Keratinocyte (primary cell): ENCODE results near the gene SMCO4. TPM values are rescaled to one million over a fixed set of nuclear protein-coding genes. Genes with fewer than 3 reads are reported as not detected.

Source experiments
- DNase-seq: peaks from one replicate; pipeline ENCODE4 v3.0.0-alpha.2; 2011; ENCODE audit warnings: low read depth, missing footprints, low spot score
- FAIRE-seq: peaks from 2 replicates; lab custom pipeline; 2011; peaks lifted over from hg19 to GRCh38; lab: Jason Lieb, UNC
- H2AFZ ChIP-seq: 2 replicates; pipeline ENCODE4 v1.6.0; 2012; ENCODE audit warnings: low read length, control low read depth, inconsistent platforms; ENCODE audit not compliant: control insufficient read depth
- H3K27ac ChIP-seq: 2 replicates; pipeline ENCODE4 v1.5.1; 2011; ENCODE audit warnings: low read length; ENCODE audit not compliant: control insufficient read depth, insufficient read depth
- H3K27me3 ChIP-seq: 3 replicates; pipeline ENCODE4 v1.6.0; 2011; ENCODE audit warnings: low read length; ENCODE audit not compliant: control insufficient read depth, insufficient read depth; ENCODE audit errors: extremely low read depth
- H3K36me3 ChIP-seq, 2 experiments: 2 replicates in 1 of 2; 3 replicates in 1 of 2; pipeline ENCODE4 v1.5.1; 2011; ENCODE audit warnings: low read length in 2 of 2, mild to moderate bottlenecking in 1 of 2; ENCODE audit not compliant: control insufficient read depth in 2 of 2, insufficient read depth in 2 of 2; ENCODE audit errors: extremely low read depth in 1 of 2
- H3K4me1 ChIP-seq: 3 replicates; pipeline ENCODE4 v1.5.1; 2011; ENCODE audit warnings: low read length; ENCODE audit not compliant: control insufficient read depth, insufficient read depth; ENCODE audit errors: extremely low read depth
- H3K4me2 ChIP-seq: 3 replicates; pipeline ENCODE4 v1.6.0; 2011; ENCODE audit warnings: low read depth, low read length; ENCODE audit not compliant: control insufficient read depth, insufficient read depth; ENCODE audit errors: extremely low read depth
- H3K4me3 ChIP-seq, 3 experiments: fragments of 200-600 bp in 1 of 3; sonication (generic) in 1 of 3; 2 replicates in 2 of 3; 3 replicates in 1 of 3; pipeline ENCODE4 v1.5.1; 2011 to 2016; ENCODE audit warnings: low read length in 3 of 3, mild to moderate bottlenecking in 3 of 3, control low read depth in 2 of 3, inconsistent platforms in 1 of 3, low read depth in 1 of 3, mixed read lengths in 1 of 3, mixed run types in 1 of 3, moderate library complexity in 1 of 3; ENCODE audit not compliant: control insufficient read depth in 2 of 3, insufficient read depth in 2 of 3; ENCODE audit errors: extremely low read depth in 1 of 3
- H3K79me2 ChIP-seq: 2 replicates; pipeline ENCODE4 v1.6.0; 2012; ENCODE audit warnings: low read length; ENCODE audit not compliant: control insufficient read depth, insufficient read depth
- H3K9ac ChIP-seq: 3 replicates; pipeline ENCODE4 v1.6.0; 2011; ENCODE audit warnings: low read length; ENCODE audit not compliant: control insufficient read depth, insufficient read depth; ENCODE audit errors: extremely low read depth
- H3K9me1 ChIP-seq: 3 replicates; pipeline ENCODE4 v1.6.0; 2011; ENCODE audit warnings: low read length; ENCODE audit not compliant: control insufficient read depth, insufficient read depth; ENCODE audit errors: extremely low read depth
- H3K9me3 ChIP-seq: 2 replicates; pipeline ENCODE4 v1.5.1; 2012; ENCODE audit warnings: low read depth, low read length; ENCODE audit not compliant: control insufficient read depth
- H4K20me1 ChIP-seq: 3 replicates; pipeline ENCODE4 v1.6.0; 2011; ENCODE audit warnings: low read length; ENCODE audit not compliant: control insufficient read depth, insufficient read depth; ENCODE audit errors: extremely low read depth
- EZH2 ChIP-seq: IDR thresholded peaks from one replicate; pipeline ENCODE4 v1.6.1; 2012; ENCODE audit warnings: inconsistent platforms, mild to moderate bottlenecking, low read length, moderate library complexity
- dilution Hi-C: fragments of 300-500 bp; cut with MboI; formaldehyde crosslinking; loops from one replicate; pipeline ENCODE4 v1.7.0; 2020; ENCODE audit warnings: low sequenced_read_pairs; ENCODE audit not compliant: extremely low pct_ligation_motif_present
- polyA plus RNA-seq, 5 experiments: library from polyadenylated mRNA; depleted of rRNA in 3 of 5; stranded (reverse) in 3 of 5; stranded (forward) in 1 of 5; unstranded in 1 of 5; fragments of >200 nt; gene quantifications; 1 replicate in 1 of 5; 2 replicates in 3 of 5; 3 replicates in 1 of 5; pipeline versions ENCODE4 v1.2.1 to v1.2.3, GENCODE V29; 2011 to 2012; ENCODE audit warnings: missing spikeins in 2 of 5, low read depth in 1 of 5, low replicate concordance in 1 of 5
- TF ChIP-seq, protein P1 (sequence below), 3 experiments: IDR thresholded peaks in 1 of 3; conservative IDR thresholded peaks in 1 of 3; optimal IDR thresholded peaks in 1 of 3; 2 replicates in 2 of 3; 3 replicates in 1 of 3; pipeline versions ENCODE3 to v1.5.1; 2011; ENCODE audit warnings: low read length in 3 of 3, mild to moderate bottlenecking in 3 of 3, moderate library complexity in 2 of 3, control low read depth in 1 of 3, inconsistent platforms in 1 of 3; ENCODE audit not compliant: insufficient read depth in 2 of 3; ENCODE audit errors: extremely low read depth in 1 of 3

The SMCO4 gene
- polyA plus RNA-seq, 1 donor (not counting 4 experiments of a cell fraction or from before 2014, with no cell fraction given): 1.5 TPM

DNA sequence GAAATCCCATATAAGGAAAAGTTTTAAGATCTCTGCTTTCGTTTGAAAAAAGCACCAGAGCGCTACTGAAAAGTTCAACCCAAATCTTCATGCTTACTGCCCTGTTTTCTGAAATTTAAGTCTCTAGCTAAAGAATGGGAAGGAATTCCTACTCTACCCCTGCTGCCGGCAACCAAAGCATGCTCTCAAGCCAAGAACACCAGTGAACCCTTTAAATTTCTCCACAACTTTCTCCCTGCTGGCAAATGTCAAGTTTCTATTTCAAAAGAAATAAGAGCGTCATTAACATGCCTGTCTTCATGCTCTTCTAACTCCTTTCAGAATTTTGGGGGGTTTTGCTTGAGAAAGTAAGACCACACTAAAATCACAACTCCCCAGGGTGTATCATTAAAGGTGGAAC is 6.8 kb upstream of the SMCO4 start:
- dilution Hi-C loops: no loop called here
- FAIRE-seq: no peak

DNA sequence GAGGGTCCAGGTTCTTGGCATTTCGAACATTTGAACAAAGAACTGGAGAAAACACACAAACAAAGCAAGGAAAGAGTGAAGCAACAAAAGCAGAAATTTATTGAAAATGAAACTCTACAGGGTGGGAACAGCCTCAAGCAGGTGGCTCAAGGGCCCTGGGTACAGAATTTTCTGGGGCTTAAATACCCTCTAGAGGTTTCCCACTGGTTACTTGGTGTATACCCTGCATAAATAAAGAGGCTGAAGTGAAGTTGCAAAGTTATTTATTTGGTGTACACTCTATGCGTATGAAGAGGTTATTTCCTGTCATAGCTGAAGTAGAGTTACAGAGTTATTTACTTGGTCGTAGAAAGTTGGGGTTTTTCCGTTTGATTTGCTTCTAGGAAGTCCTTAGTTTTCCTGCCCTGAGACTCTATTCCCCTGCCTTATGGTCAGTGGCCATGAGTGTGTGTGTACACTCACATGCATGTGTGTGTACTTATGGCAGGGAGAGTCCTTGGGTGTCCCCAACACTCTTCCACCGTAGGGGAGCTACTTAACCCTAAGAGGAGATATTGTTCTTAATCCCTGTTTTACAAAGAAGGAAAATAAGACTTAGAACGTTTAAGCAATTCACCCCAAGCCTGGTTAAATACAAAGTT is 5.6 kb upstream of the SMCO4 start:
- Histone ChIP-seq H3K9me1 (no peaks in the 10 kb centered on the region), H2AFZ (no peak overlapping the region), H3K4me2 (no peak overlapping the region), H3K36me3 (no peaks in the 10 kb centered on the region), H4K20me1 (no peaks in the 10 kb centered on the region), H3K4me1 (peaks cover under 1% of the 10 kb centered on the region), H3K27ac (no peak overlapping the region), H3K9ac (no peak overlapping the region), H3K27me3 (peaks cover 15% of the 10 kb centered on the region), H3K4me3 (no peak overlapping the region), H3K9me3 (no peaks in the 10 kb centered on the region), H3K79me2 (no peaks in the 10 kb centered on the region)
- DNase-seq: no peak
- TF ChIP-seq, protein P1, sequence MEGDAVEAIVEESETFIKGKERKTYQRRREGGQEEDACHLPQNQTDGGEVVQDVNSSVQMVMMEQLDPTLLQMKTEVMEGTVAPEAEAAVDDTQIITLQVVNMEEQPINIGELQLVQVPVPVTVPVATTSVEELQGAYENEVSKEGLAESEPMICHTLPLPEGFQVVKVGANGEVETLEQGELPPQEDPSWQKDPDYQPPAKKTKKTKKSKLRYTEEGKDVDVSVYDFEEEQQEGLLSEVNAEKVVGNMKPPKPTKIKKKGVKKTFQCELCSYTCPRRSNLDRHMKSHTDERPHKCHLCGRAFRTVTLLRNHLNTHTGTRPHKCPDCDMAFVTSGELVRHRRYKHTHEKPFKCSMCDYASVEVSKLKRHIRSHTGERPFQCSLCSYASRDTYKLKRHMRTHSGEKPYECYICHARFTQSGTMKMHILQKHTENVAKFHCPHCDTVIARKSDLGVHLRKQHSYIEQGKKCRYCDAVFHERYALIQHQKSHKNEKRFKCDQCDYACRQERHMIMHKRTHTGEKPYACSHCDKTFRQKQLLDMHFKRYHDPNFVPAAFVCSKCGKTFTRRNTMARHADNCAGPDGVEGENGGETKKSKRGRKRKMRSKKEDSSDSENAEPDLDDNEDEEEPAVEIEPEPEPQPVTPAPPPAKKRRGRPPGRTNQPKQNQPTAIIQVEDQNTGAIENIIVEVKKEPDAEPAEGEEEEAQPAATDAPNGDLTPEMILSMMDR (optimal IDR thresholded peaks at IDR 0.05 in 1 of 3, IDR thresholded peaks at IDR 0.05 in 1 of 3, conservative IDR thresholded peaks at IDR 0.05 in 1 of 3; ENCODE audit: extremely low read depth in 1 of 3, insufficient read depth in 2 of 3, low read length in 3 of 3): no peak
- TF ChIP-seq EZH2: no peak
- no peak for FAIRE-seq
- dilution Hi-C loops: no loop called here

More for the DNA sequence above, 6.8 kb upstream of the SMCO4 start:
- TF ChIP-seq, protein P1 (optimal IDR thresholded peaks at IDR 0.05 in 1 of 3, IDR thresholded peaks at IDR 0.05 in 1 of 3, conservative IDR thresholded peaks at IDR 0.05 in 1 of 3; ENCODE audit: extremely low read depth in 1 of 3, insufficient read depth in 2 of 3, low read length in 3 of 3): no peak
- no peak for TF ChIP-seq EZH2
- no peak overlapping the region for H2AFZ ChIP-seq
- no peaks in the 10 kb centered on the region for H3K4me1 ChIP-seq
- no peaks in the 10 kb centered on the region for H3K79me2 ChIP-seq
- no peaks in the 10 kb centered on the region for H3K36me3 ChIP-seq
- no peaks in the 10 kb centered on the region for H4K20me1 ChIP-seq
- H3K27ac ChIP-seq: no peak overlapping the region
- H3K9me1 ChIP-seq: no peaks in the 10 kb centered on the region
- DNase-seq: no peak
- no peak overlapping the region for H3K4me3 ChIP-seq
- no peak overlapping the region for H3K9ac ChIP-seq
- no peak overlapping the region for H3K4me2 ChIP-seq
- H3K27me3 ChIP-seq: peaks cover 17% of the 10 kb centered on the region
- H3K9me3 ChIP-seq: no peaks in the 10 kb centered on the region
